GM21360 (cell line): ENCODE data around the gene SYNDIG1L.
"Not testable (repeated sequence)": the region's sequence is repeated elsewhere in the genome, so short reads cannot be mapped to it uniquely, and the experiment has no call there.

Experiments used
- ATAC-seq: cut with Tn5 transposase; IDR thresholded peaks from one replicate; pipeline ENCODE4 v1.9.1; 2021; ENCODE audit warnings: mild to moderate bottlenecking, moderate library complexity; ENCODE audit not compliant: unreplicated experiment

SYNDIG1L gene

GRCh38 chr14:74426202-74426582, at the start of gene SYNDIG1L:
SYNDIG1L (minus strand) TSS chr14:74426210; CDS start chr14:74409744, 16,466 bp downstream.
- ATAC-seq = no peak

- ATAC-seq = no peak
These were observed 49.7 kb upstream of the SYNDIG1L start for GRCh38 chr14:74475678-74476077.

GRCh38 chr14:74474376-74474775, 48.4 kb upstream of the SYNDIG1L start:
- ATAC-seq = no peak

GRCh38 chr14:74472601-74473000, 46.6 kb upstream of the SYNDIG1L start:
- no peak for ATAC-seq

DNA sequence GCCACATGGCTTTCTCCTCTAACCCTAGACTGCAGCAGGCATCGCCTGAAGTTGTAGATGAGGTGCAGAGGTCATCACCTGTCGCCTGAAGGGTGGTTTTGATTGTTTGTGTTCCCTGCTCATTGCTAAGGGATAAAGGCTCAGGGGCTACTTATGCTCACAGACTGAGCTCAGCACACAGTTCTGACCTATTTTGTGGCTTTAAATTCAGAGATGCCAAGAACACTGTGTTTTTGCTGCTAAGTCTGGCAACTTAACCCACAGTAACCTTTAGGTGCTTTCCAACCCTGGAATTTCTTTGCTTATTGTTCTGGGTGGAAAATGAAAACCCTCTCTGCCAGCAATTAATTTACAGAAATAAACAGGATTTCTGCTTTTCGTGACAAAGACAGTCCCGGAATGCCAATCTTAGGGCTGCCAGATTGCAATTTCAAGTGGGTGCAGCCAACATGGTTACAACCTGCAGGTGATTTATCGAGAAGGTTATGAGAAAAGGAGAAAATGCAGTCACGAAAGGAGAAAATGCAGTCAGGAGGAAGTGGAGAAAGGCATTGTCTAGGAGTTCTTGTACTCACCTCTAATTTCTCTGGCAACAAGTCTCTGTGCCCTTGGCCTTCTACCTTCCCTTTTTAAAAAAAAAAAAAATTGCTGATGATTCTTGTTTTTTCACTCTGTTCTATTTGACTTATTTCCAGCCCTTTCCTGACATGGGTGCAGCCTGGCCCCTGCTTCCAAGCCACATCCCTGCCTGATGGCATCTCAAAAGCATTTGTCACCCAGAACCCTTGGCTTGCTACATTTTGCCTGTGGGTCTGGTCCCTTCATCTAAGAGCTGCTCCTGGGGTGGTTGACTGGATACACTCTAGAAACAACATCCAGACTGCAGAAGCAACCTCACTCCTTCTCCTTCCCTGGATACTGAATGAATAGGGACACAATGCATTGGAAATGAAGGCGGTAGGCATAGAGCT, 43.8 kb upstream of the SYNDIG1L start:
- ATAC-seq = no peak

- no peak for ATAC-seq
These were observed 42.5 kb upstream of the SYNDIG1L start for GRCh38 chr14:74468513-74468912.

DNA sequence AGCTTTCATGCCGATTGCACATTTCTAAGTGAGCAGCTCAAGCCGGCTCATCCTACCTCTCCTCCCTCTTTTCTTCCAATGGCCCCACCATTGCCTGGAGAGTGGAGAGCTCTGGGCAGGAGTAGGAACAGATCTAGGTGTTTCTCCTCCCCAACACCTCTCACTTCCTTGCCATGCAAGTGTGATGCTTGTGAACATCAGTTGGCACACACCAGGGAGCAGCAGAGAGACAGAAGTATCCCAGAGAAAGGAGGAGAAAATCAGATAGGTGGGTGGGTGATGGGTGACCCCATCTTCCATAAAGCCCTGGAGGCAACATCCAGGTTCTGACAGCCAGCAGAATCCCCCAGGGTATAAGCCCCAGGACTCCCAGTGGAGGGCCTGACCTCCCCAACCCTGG, 39.3 kb upstream of the SYNDIG1L start:
- ATAC-seq = no peak

GRCh38 chr14:74464785-74465184, 38.8 kb upstream of the SYNDIG1L start:
- no peak for ATAC-seq

- no peak for ATAC-seq
These were observed 37.7 kb upstream of the SYNDIG1L start for GRCh38 chr14:74463697-74464096.

DNA sequence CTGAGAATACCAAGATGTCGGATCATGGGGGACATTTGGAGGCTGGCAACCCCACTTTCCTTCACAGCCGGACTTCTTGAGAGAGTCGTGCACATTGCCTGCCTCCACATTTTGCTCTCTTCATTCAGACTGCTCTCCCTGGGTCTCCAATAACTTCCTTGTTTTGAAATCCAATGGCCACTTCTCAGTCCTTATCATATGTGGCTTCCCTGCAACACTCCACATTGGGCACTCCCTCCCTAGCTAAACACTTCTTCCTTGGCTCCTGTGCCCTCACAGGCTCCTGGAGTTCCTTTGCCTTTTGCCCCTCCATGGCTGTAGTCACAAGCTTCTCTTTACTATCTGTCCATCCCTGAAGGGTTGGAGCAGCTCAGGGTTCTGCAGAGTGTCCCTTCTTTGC, 37.0 kb upstream of the SYNDIG1L start:
- ATAC-seq = no peak

GRCh38 chr14:74459976-74460375, 34.0 kb upstream of the SYNDIG1L start:
- no peak for ATAC-seq

DNA sequence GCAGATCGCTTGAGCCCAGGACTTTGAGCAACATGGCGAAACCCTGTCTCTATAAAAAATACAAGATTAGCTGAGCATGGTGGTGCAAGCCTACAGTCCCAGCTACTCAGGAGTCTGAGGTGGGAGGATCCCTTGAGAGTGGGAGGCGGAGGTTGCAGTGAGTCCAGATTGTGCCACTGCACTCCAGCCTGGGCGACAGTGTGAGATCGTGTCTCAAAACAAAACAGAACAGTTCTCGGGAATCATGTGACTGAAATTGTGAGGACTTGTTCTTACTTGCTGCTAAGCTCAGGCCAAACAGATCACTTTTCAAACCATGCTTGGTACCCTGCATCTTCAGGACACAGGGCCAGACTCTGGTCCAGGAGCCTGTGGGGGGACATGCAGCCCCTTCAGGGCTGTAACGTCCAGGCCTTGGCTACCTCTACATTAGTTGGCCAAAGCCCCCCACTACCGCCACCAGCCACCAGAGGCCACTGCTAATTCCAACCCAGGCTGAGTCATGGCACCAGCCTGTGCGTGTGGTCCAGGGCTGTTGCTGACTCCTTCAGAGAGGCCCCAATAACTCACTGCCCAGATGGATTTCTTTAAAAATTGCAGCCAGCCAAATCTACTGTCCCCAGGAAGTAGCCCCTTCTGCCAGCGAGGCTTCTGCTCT, 33.4 kb upstream of the SYNDIG1L start:
- ATAC-seq = no peak

GRCh38 chr14:74457565-74457895, 31.5 kb upstream of the SYNDIG1L start:
- no peak for ATAC-seq

- no peak for ATAC-seq
These were observed 30.9 kb upstream of the SYNDIG1L start for GRCh38 chr14:74456684-74457564.

DNA sequence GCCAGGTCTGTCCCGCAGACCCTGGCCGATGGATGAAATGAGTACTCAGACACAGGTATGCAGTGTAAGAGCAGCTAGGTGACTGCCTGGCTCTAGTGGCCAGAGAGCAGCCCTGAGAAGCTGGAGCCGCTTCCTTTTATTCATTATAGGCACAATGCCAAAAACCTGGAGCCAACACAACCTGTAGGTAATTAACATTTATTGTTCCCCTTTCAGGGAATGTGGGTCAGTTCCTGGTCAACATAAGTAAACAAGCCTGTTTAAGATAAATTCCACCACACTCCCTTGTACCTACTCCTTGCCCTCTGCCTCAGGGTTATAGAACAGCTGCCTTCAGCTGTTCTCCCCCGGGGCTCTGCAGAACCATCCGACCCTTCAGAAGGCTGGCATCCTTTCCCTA, 28.4 kb upstream of the SYNDIG1L start:
- not testable (repeated sequence) for ATAC-seq

DNA sequence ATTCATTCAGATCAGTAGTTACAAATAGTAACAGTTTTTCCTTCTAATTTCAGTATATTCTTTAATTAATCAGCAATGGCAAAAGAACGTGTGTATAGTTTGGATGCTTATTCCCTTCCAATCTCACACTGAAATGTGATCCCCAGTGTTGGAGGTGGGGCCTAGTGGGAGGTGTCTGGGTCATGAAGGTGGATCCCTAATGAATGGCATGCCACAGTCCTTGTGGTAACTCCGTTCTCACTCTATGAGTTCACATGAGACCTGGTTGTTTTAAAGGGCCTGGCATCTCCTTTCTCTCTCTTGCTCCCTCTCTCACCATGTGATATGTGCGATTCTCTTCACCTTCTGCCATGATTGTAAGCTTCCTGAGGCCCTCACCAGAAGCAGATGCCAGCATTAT, 18.9 kb upstream of the SYNDIG1L start:
- no peak for ATAC-seq

GRCh38 chr14:74442757-74443156, 16.7 kb upstream of the SYNDIG1L start:
- ATAC-seq = no peak

- no peak for ATAC-seq
These were observed 15.1 kb upstream of the SYNDIG1L start for GRCh38 chr14:74441113-74441512.

- no peak for ATAC-seq
These were observed 12.4 kb upstream of the SYNDIG1L start for GRCh38 chr14:74438351-74438915.

GRCh38 chr14:74437496-74438053, 11.6 kb upstream of the SYNDIG1L start:
- ATAC-seq = no peak

GRCh38 chr14:74434294-74434693, 8.3 kb upstream of the SYNDIG1L start:
- ATAC-seq = no peak
